ENCODE results near the gene LTBP3.
A peak's percentile ranks its signal among the peaks of the same experiment; 100 is the strongest.

Gene LTBP3

GRCh38 chr11:65558002-65558929 lies at the start of gene LTBP3:
LTBP3 (minus strand) TSS chr11:65558359; CDS start chr11:65557959, 400 bp downstream.
- no peak for DNase-seq (ENCODE audit: low read depth)

- no peak for DNase-seq (ENCODE audit: low read depth)
These were observed 48.9 kb upstream of the LTBP3 start for GRCh38 chr11:65606876-65607613.

GRCh38 chr11:65604258-65604657 lies 46.1 kb upstream of the LTBP3 start:
- no peak for DNase-seq (ENCODE audit: low read depth)

GRCh38 chr11:65599955-65600246 lies 41.7 kb upstream of the LTBP3 start:
- no peak for DNase-seq (ENCODE audit: low read depth)

- DNase-seq (ENCODE audit: low read depth) = no peak
These were observed 41.2 kb upstream of the LTBP3 start for GRCh38 chr11:65599216-65599954.

- no peak for DNase-seq (ENCODE audit: low read depth)
These were observed 40.1 kb upstream of the LTBP3 start for GRCh38 chr11:65598258-65598699.

- no peak for DNase-seq (ENCODE audit: low read depth)
These were observed 38.4 kb upstream of the LTBP3 start for GRCh38 chr11:65596520-65596919.

GRCh38 chr11:65595543-65596281 lies 37.6 kb upstream of the LTBP3 start, which contains the start of gene KCNK7:
KCNK7 (minus strand) TSS chr11:65595800; CDS start chr11:65595772, 28 bp downstream.
- DNase-seq (ENCODE audit: low read depth) = no peak

GRCh38 chr11:65595131-65595530 lies 37.0 kb upstream of the LTBP3 start:
- no peak for DNase-seq (ENCODE audit: low read depth)

- DNase-seq (ENCODE audit: low read depth) = no peak
These were observed 35.6 kb upstream of the LTBP3 start for GRCh38 chr11:65593518-65594414.

GRCh38 chr11:65592858-65593517 lies 34.8 kb upstream of the LTBP3 start:
- DNase-seq (ENCODE audit: low read depth) = no peak

GRCh38 chr11:65591939-65592857 lies 34.0 kb upstream of the LTBP3 start:
- DNase-seq (ENCODE audit: low read depth) = no peak

- DNase-seq (ENCODE audit: low read depth) = no peak
These were observed 32.1 kb upstream of the LTBP3 start for GRCh38 chr11:65590240-65590738.

GRCh38 chr11:65589444-65590239 lies 31.5 kb upstream of the LTBP3 start:
- peak; percentile 92 for DNase-seq (ENCODE audit: low read depth)

- no peak for DNase-seq (ENCODE audit: low read depth)
These were observed 30.3 kb upstream of the LTBP3 start for GRCh38 chr11:65588199-65589054.

GRCh38 chr11:65586676-65587075 lies 28.5 kb upstream of the LTBP3 start:
- no peak for DNase-seq (ENCODE audit: low read depth)

GRCh38 chr11:65586247-65586630 lies 28.1 kb upstream of the LTBP3 start:
- DNase-seq (ENCODE audit: low read depth) = no peak
